ENCODE measurements around the gene ANKRD36B.
"Not testable (repeated sequence)": the region's sequence is repeated elsewhere in the genome, so short reads cannot be mapped to it uniquely, and the experiment has no call there.

Gene ANKRD36B

DNA sequence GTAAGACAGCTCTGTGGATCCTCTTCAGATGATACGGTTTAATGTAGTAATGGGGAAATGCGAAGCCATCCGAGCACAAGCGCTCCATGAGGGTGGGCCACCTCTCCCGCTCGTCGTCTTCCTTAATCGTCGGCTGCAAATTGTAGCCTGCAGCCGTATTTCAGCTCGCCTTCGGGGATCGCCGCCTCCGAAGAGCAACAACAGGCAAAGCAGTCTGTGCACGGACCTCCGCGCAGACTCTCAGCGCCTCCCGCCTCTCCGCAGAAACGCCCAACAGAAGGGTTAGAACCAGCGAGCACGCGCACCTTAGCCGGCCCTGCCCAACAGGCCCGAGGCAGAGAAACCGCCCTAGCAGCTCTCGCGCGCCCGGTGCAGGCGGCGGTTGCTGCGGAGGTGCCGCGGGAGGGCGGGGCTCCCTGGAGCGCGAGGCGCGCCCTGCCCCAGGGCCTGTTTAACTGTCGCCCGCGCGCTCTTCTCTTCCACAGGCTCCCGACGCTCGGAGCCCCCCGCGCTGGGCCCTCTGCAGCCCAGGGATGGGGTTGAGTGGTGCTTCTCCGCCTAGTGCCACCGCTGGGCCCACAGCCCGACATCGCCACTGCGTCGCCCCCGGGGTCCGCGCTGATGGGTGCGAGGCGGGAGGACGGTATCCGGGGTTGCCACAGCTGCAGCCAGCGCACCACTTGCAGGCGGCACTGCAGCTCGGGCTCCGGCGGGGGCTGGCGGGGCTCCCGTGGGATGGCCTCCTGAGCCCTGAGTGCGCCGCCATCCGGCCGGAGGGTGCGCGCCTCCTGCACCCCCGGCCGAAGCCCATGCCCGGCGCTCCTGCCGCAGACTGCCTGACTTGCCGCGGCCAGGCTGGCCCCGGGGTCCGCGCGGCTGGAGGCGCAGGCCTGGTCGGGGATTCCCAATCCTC is at the start of gene ANKRD36B:
Gene ANKRD36B (minus strand): TSS at position 280 of the 913 bp plus-strand sequence. CDS start 192 bp downstream, at position 88.
- DNase-seq, result peak; percentile 83

DNA sequence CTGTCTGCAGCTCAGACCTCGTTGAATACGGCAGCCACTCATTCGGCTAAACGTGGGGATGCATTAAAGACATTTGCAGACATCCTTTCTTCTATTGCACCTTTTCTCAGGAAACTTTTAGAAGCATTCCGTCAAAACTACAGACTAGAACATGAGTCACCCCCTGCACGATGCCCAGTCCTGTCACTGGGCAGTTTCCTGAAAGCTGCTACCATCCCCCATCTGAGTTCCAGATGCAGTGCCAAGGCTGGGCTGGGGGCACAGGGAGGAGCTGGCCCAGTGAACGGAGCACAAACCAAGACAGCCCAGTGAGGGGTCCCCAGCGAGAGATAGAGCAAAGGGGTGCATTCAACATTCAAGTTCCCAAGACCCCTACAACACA is 36.4 kb upstream of the ANKRD36B start:
- not testable (repeated sequence) for DNase-seq

DNA sequence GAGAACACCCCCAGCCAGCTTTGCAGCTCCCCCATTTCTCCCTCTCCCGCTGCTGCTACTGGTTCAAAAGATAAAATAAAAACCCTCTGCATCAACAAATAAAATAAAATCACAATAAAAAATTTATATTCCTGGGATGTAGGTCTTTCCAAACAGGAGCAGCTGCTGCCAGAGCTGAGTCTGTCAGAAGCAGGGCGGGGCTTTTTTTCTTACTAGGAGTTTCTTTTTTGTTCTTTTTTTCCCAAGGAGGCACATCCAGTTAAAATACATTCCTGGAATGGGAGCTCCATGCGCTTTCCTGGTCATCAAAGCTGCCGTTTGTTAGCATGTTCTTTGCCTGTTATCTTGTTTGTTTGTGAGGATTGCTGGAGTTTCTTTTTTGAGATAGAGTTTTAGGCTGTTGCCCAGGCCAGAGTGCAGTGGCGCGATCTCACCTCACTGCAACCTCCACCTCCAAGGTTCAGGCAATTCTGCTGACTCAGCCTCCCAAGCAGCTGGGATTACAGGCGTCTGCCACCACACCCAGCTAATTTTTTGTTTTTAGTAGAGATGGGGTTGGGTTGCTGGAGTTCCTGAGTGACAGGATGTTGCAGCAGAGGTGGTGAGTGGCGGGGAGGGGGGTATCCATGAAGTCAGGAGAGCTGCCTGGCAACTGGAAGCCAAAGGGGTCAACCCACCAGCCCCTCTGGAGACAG is 35.8 kb upstream of the ANKRD36B start:
- not testable (repeated sequence) for DNase-seq

DNA sequence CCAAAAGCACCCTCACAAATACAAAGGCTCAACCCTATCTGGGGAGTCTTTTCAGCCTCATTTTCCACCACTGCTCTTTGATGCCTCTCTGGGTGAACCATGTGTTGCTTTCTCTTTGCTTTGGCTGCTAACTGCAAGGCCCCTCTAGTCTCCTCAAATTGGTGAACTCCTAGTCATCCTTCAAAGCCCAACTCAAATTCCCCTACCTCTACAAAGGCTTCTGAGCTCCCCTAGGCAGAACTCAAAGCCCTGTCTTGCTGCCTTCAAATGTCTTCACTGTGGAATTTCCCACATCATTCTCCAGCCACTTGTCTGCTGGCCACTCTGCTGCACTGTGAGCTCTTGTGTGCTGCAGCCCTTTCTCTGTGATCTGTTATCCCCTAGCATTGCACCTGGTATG is 33.3 kb upstream of the ANKRD36B start:
- DNase-seq, result not testable (repeated sequence)

DNA sequence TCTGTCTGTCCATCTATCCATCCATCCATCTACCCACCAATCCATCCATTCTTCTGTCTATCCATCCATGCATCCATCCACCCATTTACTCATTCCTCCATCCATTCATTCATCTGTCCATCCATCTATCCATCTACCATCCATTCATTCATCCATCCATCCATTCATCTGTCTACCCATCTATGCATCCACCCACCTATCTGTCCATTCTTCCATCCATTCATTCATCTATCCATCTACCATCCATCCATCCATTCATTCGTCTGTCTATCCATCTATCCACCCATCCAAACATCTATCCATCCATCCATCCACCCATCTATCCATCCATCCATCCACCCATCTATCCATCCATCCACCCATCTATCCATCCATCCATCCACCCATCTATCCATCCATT is 30.8 kb upstream of the ANKRD36B start:
- DNase-seq, result not testable (repeated sequence)

DNA sequence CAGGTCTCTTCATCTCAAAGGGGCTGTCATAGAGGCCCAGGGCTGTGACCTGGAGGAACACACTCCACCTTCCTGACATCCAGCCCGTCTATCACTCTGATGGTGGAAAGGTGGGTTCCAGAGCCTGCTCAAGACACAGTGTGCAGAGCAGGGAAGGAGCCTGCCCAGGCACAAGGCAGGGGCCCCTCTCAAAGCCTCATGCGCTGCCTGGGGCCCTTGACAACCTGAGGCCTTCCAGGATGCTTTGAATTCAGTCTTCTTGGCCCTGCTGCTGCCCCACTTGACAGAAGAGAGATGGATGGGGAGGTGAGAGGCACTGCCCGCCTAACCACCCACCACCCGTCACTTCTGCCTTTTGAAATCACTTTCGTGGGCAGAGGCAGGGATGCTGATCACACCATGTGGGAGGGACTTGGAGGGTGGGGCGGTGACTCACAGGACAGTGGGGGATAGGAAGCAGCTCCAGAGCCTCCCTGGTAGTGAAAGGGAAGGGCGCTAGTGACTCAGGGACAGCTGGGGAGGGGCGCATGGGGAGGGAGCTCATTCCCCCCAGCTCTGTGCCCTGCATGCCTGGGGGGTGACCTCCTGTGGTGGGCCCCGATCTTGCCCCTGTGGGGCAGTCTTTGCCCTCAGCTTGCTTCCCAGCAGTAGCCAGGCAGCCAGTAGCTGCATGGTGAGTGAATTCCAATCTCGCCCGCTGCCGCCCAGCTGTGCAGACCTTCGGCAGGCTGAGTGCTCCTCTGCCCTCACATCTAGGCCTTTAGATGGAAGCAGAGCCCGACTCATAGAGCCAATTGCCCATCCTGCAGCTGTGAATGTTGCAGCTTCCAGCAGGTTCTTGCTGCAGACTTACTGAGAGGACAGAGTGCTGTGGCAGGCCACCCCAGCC is 29.5 kb upstream of the ANKRD36B start:
- not testable (repeated sequence) for DNase-seq

DNA sequence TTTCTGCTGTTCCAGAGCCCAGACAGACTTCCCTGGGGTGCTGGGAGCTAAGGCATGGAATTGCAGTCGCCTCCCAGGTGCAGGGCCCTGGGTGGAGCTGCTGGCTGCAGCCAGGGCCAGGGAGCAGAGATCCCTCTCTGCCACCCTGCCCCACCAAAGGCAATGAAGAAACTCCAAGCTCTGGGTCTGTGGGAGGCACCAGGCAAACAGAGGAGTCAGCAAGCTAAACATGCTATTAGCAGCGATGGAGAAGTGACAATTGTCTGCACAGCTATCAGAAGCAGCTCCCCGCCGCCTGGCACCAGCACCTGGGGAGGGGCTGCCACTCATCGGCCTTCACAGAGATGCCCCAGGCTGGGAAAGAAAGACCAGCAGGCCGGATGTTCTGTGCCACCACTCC is 28.2 kb upstream of the ANKRD36B start:
- DNase-seq, result no peak

DNA sequence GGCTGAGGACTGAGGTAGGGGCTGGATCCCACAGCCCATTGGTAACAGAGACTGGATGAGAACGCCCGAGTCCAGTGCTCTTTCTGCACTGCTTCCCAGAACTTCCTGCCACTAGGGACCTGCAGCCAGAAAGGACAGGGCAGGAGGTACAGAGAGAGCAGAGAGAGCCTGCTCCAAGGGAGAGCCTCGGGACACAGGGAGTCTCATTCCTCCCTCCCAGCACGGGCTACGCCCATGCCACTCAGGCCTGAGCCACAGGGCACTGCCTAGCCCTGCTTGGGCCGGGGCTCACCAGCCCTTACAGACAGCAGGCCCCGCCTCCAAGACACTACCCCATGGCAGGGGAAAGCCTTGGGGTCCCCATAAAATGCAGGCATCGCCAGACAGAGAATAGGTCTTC is 26.1 kb upstream of the ANKRD36B start:
- DNase-seq, result not testable (repeated sequence)

DNA sequence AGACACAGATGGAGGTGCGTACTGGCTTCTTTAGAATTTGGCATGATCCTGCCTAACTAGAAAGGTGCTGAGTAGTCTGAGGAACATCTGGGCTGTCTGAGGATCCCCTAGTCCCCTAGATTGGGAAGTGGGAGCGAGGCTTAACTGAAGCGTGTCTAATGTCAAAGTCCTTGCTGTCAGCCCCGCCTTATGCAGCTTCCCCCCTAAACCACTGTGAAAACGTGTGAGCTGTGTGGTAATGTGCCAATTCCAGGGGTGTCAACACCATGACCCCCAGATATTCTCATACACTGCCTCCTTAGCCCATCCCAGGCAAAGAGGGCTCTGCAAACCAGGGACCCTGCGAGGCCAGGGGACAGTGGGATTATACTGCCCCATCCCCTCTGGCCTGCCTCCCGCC is 22.2 kb upstream of the ANKRD36B start:
- not testable (repeated sequence) for DNase-seq

DNA sequence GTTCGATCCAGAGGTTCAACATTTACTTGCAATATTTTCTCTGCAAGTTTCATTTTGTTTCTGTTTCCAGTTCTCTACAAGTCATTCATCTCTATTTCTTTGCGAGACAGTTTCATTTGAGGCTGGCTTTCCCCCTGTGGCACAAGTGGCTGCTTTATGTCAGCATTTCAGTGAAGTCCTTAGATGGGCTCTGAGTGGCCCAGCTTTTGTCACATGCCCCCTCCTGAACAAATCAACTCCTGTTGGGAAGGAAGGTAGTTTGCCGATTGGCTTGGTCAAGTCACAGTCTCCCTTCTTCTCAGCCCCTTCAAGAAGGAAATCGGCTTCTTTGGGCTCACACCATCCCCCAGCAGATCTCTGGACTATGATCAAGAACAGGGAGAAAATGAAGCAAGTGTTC is 19.1 kb upstream of the ANKRD36B start:
- DNase-seq, result not testable (repeated sequence)

DNA sequence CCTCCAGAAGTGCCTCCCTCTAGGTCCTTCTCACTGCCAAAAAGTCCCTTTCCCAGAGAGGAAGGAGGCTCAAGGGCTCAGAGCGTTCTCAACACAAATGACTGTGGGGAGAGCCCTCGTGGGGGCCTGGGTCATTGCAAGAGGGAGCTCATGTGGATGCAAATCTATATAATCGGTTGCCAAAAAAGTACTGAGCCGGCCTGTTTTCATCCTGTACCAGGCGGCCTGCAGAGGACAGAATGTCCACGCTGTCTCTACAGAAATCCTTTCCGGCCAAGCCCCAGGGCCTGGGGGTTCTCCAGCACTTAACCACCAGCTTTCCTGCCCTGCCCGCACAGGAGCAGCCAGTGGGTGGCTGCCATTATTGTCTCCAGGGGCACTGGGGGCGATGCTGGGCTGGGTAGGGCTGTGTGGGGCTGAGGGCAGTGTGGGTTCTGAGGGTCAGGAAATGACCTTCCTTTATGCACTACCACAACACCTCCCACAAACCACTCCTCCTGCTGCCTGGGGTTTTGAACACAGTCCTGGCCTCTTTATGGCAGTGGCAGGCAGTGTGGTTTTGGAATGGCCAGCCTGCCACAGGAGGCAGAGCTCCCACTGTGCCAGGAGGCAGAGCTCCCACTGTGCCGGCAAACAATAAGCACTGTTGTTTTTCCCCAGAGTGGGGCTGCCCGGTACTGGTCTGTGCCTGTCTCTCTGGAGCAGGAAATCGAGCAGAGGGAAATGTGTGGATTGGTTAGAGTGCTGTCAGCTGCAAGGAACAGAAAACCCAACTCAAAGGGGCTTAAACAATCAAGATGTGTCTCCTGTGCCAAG is 16.1 kb upstream of the ANKRD36B start:
- DNase-seq, result not testable (repeated sequence)

DNA sequence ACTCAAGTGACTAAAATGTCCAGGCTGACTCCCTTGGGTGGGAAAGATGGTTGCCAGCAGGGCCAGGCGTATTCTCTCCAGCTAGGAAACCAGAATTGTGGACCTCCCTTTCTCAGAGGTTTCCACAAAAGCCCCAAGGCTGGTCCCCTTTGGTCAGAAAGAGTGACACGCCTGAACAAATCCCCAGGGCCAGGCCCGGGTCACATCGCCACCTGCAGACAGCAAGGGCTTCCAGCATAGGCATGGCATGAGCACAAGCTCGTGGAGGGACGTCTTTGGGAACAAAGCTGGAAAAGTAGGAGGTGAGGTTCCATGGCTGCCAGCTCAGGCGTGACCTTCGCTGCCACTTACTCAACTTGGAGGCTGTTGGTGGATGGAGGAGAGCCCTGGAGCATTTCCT is 15.4 kb upstream of the ANKRD36B start:
- not testable (repeated sequence) for DNase-seq

DNA sequence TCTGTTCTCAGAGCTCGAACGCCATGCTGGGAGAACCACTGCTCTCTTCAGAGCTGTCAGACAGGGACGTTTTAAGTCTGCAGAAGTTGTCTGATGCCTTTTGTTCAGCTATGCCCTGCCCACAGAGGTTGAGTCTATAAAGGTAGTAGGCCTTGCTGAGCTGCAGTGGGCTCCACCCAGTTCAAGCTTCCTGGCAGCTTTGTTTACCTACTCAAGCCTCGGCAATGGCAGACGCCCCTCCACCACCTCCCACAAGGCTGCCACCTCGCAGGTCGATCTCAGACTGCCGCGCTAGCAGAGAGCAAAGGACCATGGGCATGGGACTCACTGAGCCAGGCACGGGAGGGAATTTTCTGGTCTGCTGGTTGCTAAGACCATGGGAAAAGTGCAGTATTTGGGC is 11.9 kb upstream of the ANKRD36B start:
- DNase-seq, result not testable (repeated sequence)

DNA sequence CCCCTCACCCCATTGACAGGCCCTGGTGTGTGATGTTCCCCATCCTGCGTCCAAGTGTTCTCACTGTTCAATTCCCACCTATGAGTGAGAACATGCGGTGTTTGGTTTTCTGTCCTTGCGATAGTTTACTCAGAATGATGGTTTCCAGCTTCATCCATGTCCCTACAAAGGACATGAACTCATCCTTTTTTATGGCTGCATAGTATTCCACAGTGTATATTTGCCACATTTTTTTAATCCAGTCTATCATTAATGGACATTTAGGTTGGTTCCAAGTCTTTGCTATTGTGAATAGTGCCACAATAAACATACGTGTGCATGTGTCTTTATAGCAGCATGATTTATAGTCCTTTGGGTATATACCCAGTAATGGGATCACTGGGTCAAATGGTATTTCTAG is 6.5 kb upstream of the ANKRD36B start:
- DNase-seq, result not testable (repeated sequence)

DNA sequence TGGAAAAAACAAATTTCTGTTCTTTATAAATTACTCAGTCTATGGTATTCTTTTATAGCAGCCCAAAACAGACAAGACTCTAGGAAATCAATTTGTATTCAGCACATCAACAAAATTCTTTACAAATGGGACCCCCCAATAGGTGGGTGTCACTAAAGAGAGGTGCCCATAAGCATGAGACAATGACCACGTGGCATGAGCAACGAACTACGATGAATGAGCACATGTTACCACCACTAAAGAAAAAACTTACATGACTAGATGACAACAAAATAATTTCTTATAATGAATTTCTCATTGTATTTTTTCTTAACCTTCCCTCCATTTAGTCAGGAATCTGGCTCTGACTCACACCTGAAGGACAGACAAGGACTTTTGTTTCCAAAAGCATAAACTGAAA is 3.8 kb upstream of the ANKRD36B start:
- DNase-seq, result not testable (repeated sequence)

DNA sequence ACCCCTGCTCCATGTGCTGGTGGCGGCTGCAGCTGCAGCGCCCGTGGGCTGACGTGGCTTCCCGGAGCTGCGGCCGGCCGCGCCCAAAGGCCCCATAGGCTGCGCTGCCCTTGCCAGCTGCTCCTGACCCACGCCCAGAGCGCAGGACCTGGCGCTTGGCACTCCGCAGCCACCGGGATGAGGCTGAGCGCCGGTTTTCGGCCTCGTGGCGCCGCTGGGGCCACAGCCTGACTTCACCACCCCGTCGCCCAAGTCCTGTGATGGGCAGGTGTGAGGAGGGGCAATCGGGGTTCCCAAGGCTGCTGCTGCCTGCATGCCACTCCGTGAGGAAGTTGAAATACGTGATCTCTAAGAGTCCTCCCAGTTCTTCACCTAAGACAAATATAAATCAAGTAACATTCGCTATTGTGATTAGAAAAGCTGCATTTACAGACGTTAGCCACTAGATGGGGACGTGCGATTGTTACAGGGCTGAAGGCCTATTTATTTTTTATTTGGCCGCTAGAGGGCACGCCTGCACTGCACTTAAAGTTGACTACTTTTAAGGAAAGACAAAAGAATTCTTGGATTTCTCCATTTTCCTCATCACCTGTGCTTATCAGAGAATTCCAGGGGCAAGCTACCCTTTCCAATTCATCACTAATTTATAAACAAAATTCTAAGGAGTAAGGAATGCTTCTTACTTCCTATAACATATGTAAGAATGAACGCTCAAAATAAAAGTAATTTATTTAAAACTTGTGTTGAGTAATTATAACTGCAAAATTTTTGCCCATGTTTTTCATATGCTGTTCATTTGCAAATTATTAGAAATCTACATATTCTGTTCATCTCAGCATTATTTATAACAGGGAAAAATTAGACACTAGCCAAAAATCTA is 1.1 kb upstream of the ANKRD36B start:
- DNase-seq, result peak; percentile 86

DNA sequence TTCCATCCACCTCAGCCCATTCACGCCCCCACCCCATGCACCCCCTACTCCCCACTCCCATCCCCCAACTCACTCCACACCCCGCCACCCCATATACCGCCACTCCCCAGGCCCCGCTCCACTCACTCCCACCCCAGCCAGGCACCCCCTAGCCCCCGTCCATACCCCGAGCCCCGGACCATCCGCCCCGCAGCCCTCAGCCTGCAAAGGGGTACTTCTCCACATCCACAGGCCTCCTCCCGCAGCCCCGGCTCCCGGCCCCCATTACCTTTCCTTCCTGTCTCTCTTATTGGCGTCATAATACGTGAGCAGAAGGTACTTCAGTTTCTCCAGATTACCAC is 450 bp downstream of the ANKRD36B start:
- DNase-seq, result not testable (repeated sequence)

DNA sequence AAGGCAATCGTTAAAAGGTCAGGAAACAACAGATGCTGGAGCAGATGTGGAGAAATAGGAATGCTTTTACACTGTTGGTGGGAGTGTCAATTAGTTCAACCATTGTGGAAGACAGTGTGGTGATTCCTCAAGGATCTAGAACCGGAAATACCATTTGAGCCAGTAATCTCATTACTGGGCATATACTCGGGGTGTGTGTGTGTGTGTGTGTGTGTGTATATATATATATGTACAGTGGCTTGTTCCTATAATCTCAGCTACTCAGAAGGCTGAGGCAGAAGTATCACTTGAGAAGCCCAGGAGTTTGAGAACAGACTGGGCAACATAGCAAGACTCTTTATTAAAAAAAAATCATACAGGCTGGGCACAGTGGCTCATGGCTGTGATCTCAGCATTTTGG is 24.0 kb downstream of the ANKRD36B start:
- not testable (repeated sequence) for DNase-seq

DNA sequence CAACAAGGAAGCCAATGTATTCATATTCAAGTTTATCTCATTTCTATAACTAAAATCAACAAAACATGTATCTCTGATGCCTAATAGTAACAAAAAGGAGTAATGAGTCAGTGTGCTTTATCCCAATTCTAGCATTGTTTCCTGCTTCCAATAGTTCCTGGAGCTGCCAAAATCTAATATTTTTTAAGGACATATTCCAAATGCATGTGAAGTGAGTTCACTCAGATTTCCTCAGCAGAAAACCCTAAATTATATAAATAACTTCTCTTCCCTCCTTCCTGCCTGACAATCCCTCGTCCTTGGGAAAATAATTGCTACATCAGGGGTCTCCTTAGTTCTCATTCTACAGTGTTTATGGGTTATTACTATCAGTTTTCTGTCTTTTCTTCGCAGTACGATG is 37.3 kb downstream of the ANKRD36B start:
- DNase-seq, result not testable (repeated sequence)

DNA sequence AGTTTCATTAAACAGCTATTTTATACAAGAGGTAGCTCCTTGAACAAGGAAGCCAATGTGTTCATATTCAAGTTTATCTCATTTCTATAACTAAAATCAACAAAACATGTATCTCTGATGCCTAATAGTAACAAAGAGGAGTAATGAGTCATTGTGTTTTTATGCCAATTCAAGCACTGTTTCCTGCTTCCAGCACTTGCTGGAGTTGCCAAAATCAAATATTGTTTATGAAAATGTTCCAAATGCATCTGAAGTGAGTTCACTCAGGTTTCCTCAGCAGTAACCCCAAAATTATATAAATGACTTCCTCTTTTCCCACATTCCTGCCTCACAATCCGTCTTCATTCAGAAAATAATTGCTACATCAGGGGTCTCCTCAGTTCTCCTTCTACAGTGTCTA is 39.2 kb downstream of the ANKRD36B start:
- not testable (repeated sequence) for DNase-seq

DNA sequence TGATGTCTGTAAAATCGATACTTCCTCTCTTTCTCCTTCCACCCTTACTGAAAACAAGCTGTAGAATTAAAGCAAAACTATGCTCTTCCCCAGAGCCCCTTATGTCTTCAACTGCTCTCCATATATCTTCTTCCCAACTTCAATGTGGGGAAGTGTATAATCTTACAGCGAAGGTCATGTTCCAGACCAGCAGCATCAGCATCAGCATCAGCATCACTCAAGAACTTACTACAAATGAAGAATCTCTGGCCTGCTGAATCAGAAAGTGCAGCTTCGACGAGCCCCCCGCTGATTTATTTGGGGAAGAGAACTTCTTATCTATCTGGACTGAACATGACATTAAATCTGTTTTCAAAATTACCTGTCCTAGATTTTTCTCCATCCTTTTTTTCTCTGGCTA is 40.6 kb downstream of the ANKRD36B start:
- not testable (repeated sequence) for DNase-seq
